AG04449 (cell line): Measurements from ENCODE around the gene ITPK1.

Experiments used
- CTCF ChIA-PET: fragments of 350-600 bp; formaldehyde crosslinking; extraction: SDS; loops from one replicate; lab custom pipeline; 2021; ENCODE audit warnings: antibody characterized with exemption; lab: Yijun Ruan, JAX
- POLR2A ChIA-PET: fragments of 400-600, 350-600 bp; formaldehyde crosslinking; extraction: SDS; loops from one replicate; lab custom pipeline; 2020; ENCODE audit warnings: antibody characterized with exemption, inconsistent platforms; lab: Yijun Ruan, JAX
- DNase-seq: peaks from one replicate; pipeline ENCODE4 v3.0.0-alpha.2; 2010; ENCODE audit warnings: low read depth, low spot score
- H3K4me3 ChIP-seq: 2 replicates; pipeline ENCODE4 v1.5.1; 2011; ENCODE audit warnings: low read depth, mild to moderate bottlenecking, control low read depth, low read length
- CTCF ChIP-seq: IDR thresholded peaks from one replicate; pipeline ENCODE4 v1.5.1; 2011; ENCODE audit warnings: mild to moderate bottlenecking, moderate library complexity, low read length, control low read depth, inconsistent platforms; ENCODE audit not compliant: insufficient read depth; ENCODE audit errors: missing control alignments

ITPK1 gene

GRCh38 chr14:92998946-92999345 is 116.8 kb downstream of the ITPK1 start:
- ChIA-PET CTCF (no interaction called here), POLR2A (no interaction called here)
- no peak overlapping the region for H3K4me3 ChIP-seq
- no peak for DNase-seq
- no peak for TF ChIP-seq CTCF

- TF ChIP-seq CTCF, result no peak
- no peak for DNase-seq
- POLR2A ChIA-PET, result interaction anchor here (1.4 kb wide), 1 partner anchor 11 kb away, joined by 4 read pairs; no protein-coding TSS in a partner anchor
- CTCF ChIA-PET, result interaction anchor here (0.7 to 1.0 kb wide), 2 partner anchors 46 to 136 kb away, joined by 3 read pairs; no protein-coding TSS in a partner anchor
- no peak overlapping the region for H3K4me3 ChIP-seq
Observed at GRCh38 chr14:92997343-92998061, 118.2 kb downstream of the ITPK1 start.

- H3K4me3 ChIP-seq, result no peak overlapping the region
- POLR2A ChIA-PET, result no interaction called here
- CTCF ChIA-PET, result no interaction called here
- DNase-seq, result no peak
- no peak for TF ChIP-seq CTCF
Observed at GRCh38 chr14:92995620-92996019, 120.1 kb downstream of the ITPK1 start.

- CTCF ChIA-PET, result interaction anchor here (0.7 kb wide), 1 partner anchor 9 kb away, joined by 3 read pairs; no protein-coding TSS in a partner anchor
- TF ChIP-seq CTCF, result no peak
- POLR2A ChIA-PET, result no interaction called here
- no peak for DNase-seq
- H3K4me3 ChIP-seq, result no peak overlapping the region
Observed at GRCh38 chr14:92994942-92995341, 120.8 kb downstream of the ITPK1 start.

- TF ChIP-seq CTCF, result no peak
- POLR2A ChIA-PET, result no interaction called here
- CTCF ChIA-PET, result interaction anchor here (0.7 kb wide), 1 partner anchor 9 kb away, joined by 3 read pairs; no protein-coding TSS in a partner anchor
- no peak overlapping the region for H3K4me3 ChIP-seq
- DNase-seq, result no peak
Observed at GRCh38 chr14:92994131-92994676, 121.5 kb downstream of the ITPK1 start.

GRCh38 chr14:92993302-92993701 is 122.4 kb downstream of the ITPK1 start:
- POLR2A ChIA-PET, result no interaction called here
- H3K4me3 ChIP-seq, result no peak overlapping the region

More at GRCh38 chr14:92993302-92993701, 122.4 kb downstream of the ITPK1 start:
- CTCF ChIA-PET, result no interaction called here
- no peak for TF ChIP-seq CTCF
- no peak for DNase-seq
